HUES6 (cell line): ENCODE measurements around the gene AGPAT2.
"Not testable (repeated sequence)": the region's sequence is repeated elsewhere in the genome, so short reads cannot be mapped to it uniquely, and the experiment has no call there.

ENCODE experiments used
- H3K27ac ChIP-seq: 2 replicates; pipeline ENCODE4 v1.7.0; 2013; ENCODE audit warnings: low read depth, mild to moderate bottlenecking, low read length, inconsistent platforms
- H3K27me3 ChIP-seq: 2 replicates; pipeline ENCODE4 v1.6.1; 2013; ENCODE audit warnings: low read length; ENCODE audit not compliant: control insufficient read depth, insufficient read depth
- H3K36me3 ChIP-seq: 2 replicates; pipeline ENCODE4 v1.6.1; 2013; ENCODE audit warnings: low read length; ENCODE audit not compliant: control insufficient read depth, insufficient read depth
- H3K4me1 ChIP-seq: 2 replicates; pipeline ENCODE4 v1.6.1; 2013; ENCODE audit warnings: low read length; ENCODE audit not compliant: control insufficient read depth, insufficient read depth
- H3K4me3 ChIP-seq: 2 replicates; pipeline ENCODE4 v1.5.1; 2013; ENCODE audit warnings: low read depth, low read length
- H3K9ac ChIP-seq: one replicate; pipeline ENCODE4 v1.6.1; 2013; ENCODE audit warnings: mild to moderate bottlenecking, low read length
- H3K9me3 ChIP-seq: 2 replicates; pipeline ENCODE4 v1.6.1; 2013; ENCODE audit warnings: low read depth, low read length; ENCODE audit not compliant: control insufficient read depth, insufficient read depth

Gene AGPAT2

GRCh38 chr9:136632491-136633106 is 54.7 kb downstream of the AGPAT2 start:
- not testable (repeated sequence) for H3K9ac ChIP-seq, H3K27ac ChIP-seq, H3K36me3 ChIP-seq, H3K4me1 ChIP-seq, H3K9me3 ChIP-seq, H3K27me3 ChIP-seq, H3K4me3 ChIP-seq

- H3K9ac ChIP-seq, H3K27me3 ChIP-seq, H3K4me1 ChIP-seq, H3K9me3 ChIP-seq, H3K27ac ChIP-seq, H3K36me3 ChIP-seq, H3K4me3 ChIP-seq: not testable (repeated sequence)
Observed at GRCh38 chr9:136632072-136632471, 55.2 kb downstream of the AGPAT2 start.

- Histone ChIP-seq H3K27ac (no peak overlapping the region), H3K9ac (no peak overlapping the region), H3K9me3 (no peaks in the 10 kb centered on the region; the same call in 1 of the 2 replicates), H3K4me1 (peaks cover 6% of the 10 kb centered on the region; the same call in 1 of the 2 replicates), H3K27me3 (no peaks in the 10 kb centered on the region; the same call in 1 of the 2 replicates), H3K4me3 (no peak overlapping the region), H3K36me3 (no peaks in the 10 kb centered on the region)
Observed at GRCh38 chr9:136631038-136632000, 55.9 kb downstream of the AGPAT2 start.

GRCh38 chr9:136630662-136630992 is 56.6 kb downstream of the AGPAT2 start:
- H3K36me3 ChIP-seq, result no peaks in the 10 kb centered on the region
- H3K9me3 ChIP-seq, result no peaks in the 10 kb centered on the region; the same call in 1 of the 2 replicates
- H3K4me1 ChIP-seq, result peaks cover 6% of the 10 kb centered on the region; the same call in 1 of the 2 replicates
- H3K27ac ChIP-seq, result no peak overlapping the region
- no peaks in the 10 kb centered on the region; the same call in 1 of the 2 replicates for H3K27me3 ChIP-seq
- H3K9ac ChIP-seq, result no peak overlapping the region
- no peak overlapping the region for H3K4me3 ChIP-seq

- no peaks in the 10 kb centered on the region; the same call in 1 of the 2 replicates for H3K27me3 ChIP-seq
- H3K27ac ChIP-seq, result no peak overlapping the region
- no peak overlapping the region for H3K9ac ChIP-seq
- H3K9me3 ChIP-seq, result no peaks in the 10 kb centered on the region; the same call in 1 of the 2 replicates
- H3K4me3 ChIP-seq, result no peak overlapping the region
- no peaks in the 10 kb centered on the region for H3K36me3 ChIP-seq
- H3K4me1 ChIP-seq, result peaks cover 6% of the 10 kb centered on the region; the same call in 1 of the 2 replicates
Observed at GRCh38 chr9:136629879-136630661, 57.2 kb downstream of the AGPAT2 start.

- H3K4me3 ChIP-seq, result no peak overlapping the region
- H3K27me3 ChIP-seq, result no peaks in the 10 kb centered on the region; the same call in 1 of the 2 replicates
- peaks cover 6% of the 10 kb centered on the region; the same call in 1 of the 2 replicates for H3K4me1 ChIP-seq
- no peaks in the 10 kb centered on the region for H3K36me3 ChIP-seq
- no peak overlapping the region for H3K9ac ChIP-seq
- H3K27ac ChIP-seq, result no peak overlapping the region
- H3K9me3 ChIP-seq, result no peaks in the 10 kb centered on the region; the same call in 1 of the 2 replicates
Observed at GRCh38 chr9:136629001-136629878, 58.0 kb downstream of the AGPAT2 start.

GRCh38 chr9:136628268-136628667 is 59.0 kb downstream of the AGPAT2 start:
- Histone ChIP-seq H3K4me1 (peaks cover 6% of the 10 kb centered on the region; the same call in 1 of the 2 replicates), H3K9ac (no peak overlapping the region), H3K4me3 (no peak overlapping the region), H3K9me3 (no peaks in the 10 kb centered on the region; the same call in 1 of the 2 replicates), H3K36me3 (no peaks in the 10 kb centered on the region), H3K27me3 (no peaks in the 10 kb centered on the region; the same call in 1 of the 2 replicates), H3K27ac (no peak overlapping the region)

GRCh38 chr9:136627703-136628102 is 59.6 kb downstream of the AGPAT2 start:
- Histone ChIP-seq H3K27me3 (no peaks in the 10 kb centered on the region; the same call in 1 of the 2 replicates), H3K9ac (no peak overlapping the region), H3K9me3 (no peaks in the 10 kb centered on the region; the same call in 1 of the 2 replicates), H3K4me1 (peaks cover 6% of the 10 kb centered on the region; the same call in 1 of the 2 replicates), H3K27ac (no peak overlapping the region), H3K4me3 (no peak overlapping the region), H3K36me3 (no peaks in the 10 kb centered on the region)

- H3K9ac ChIP-seq, result no peak overlapping the region
- H3K4me3 ChIP-seq, result no peak overlapping the region
- no peaks in the 10 kb centered on the region; the same call in 1 of the 2 replicates for H3K27me3 ChIP-seq
- no peak overlapping the region for H3K27ac ChIP-seq
- no peaks in the 10 kb centered on the region for H3K36me3 ChIP-seq
- peaks cover 6% of the 10 kb centered on the region; the same call in 1 of the 2 replicates for H3K4me1 ChIP-seq
- no peaks in the 10 kb centered on the region; the same call in 1 of the 2 replicates for H3K9me3 ChIP-seq
Observed at GRCh38 chr9:136626740-136627642, 60.3 kb downstream of the AGPAT2 start.
